Sciatic nerve (tissue), 2 donors: ENCODE measurements around the gene DLG2. TPM values are rescaled to one million over a fixed set of nuclear protein-coding genes. Genes with fewer than 3 reads are reported as not detected.

ENCODE experiments used
- ATAC-seq: fragments of 200-7000 bp; cut with Tn5 transposase; one replicate; pipeline ENCODE4 v1.9.1; 2020; ENCODE audit warnings: mild to moderate bottlenecking, moderate library complexity
- DNase-seq: peaks from one replicate; pipeline ENCODE4 v3.0.0-alpha.2; 2020; ENCODE audit warnings: low spot score
- intact Hi-C: fragments of 100-400 bp; cut with DNase I; formaldehyde crosslinking; loops from one replicate; pipeline ENCODE4 v1.14.2; 2022
- total RNA-seq: library from RNA; stranded (reverse); fragmentation: NEBNext Ultra II Directional; extraction: Animal tissue kit (Norgen Biotek cat#: 25700); gene quantifications from one replicate; pipeline ENCODE4 v1.2.1, GENCODE V29; 2021
- donor health status: DM: no; HTN: no; CAD: no.
- donor health status: DM: no; HTN: no; CAD: no.

Gene DLG2
- total RNA-seq, 1 donor from 2014 or later: 17.3 TPM

- ATAC-seq (no peak), DNase-seq (no peak)
- intact Hi-C loops: no loop called here
Observed at GRCh38 chr11:84137505-84137904, 1489.6 kb downstream of the DLG2 start.

GRCh38 chr11:84136926-84137325 lies 1490.2 kb downstream of the DLG2 start:
- DNase-seq (no peak), ATAC-seq (no peak)
- intact Hi-C loops: no loop called here

- no peak for ATAC-seq
- intact Hi-C loops: no loop called here
Observed at GRCh38 chr11:84130646-84131427, 1496.3 kb downstream of the DLG2 start.

GRCh38 chr11:84129961-84130576 lies 1497.1 kb downstream of the DLG2 start:
- DNase-seq: no peak
- intact Hi-C loops: no loop called here
- ATAC-seq: no peak

More at GRCh38 chr11:84130646-84131427, 1496.3 kb downstream of the DLG2 start:
- DNase-seq: no peak

GRCh38 chr11:84128840-84129239 lies 1498.3 kb downstream of the DLG2 start:
- ATAC-seq (no peak), DNase-seq (no peak)
- intact Hi-C loops: no loop called here

GRCh38 chr11:84117394-84117793 lies 1509.8 kb downstream of the DLG2 start:
- intact Hi-C loops: no loop called here
- ATAC-seq (no peak), DNase-seq (no peak)

GRCh38 chr11:84106541-84106940 lies 1520.6 kb downstream of the DLG2 start:
- ATAC-seq (no peak), DNase-seq (no peak)
- intact Hi-C loops: no loop called here

GRCh38 chr11:84105148-84105547 lies 1522.0 kb downstream of the DLG2 start:
- intact Hi-C loops: no loop called here
- no peak for DNase-seq
- no peak for ATAC-seq

GRCh38 chr11:84103096-84103495 lies 1524.0 kb downstream of the DLG2 start:
- no peak for DNase-seq
- no peak for ATAC-seq
- intact Hi-C loops: no loop called here

GRCh38 chr11:84097186-84097585 lies 1530.0 kb downstream of the DLG2 start:
- no peak for ATAC-seq
- intact Hi-C loops: no loop called here

GRCh38 chr11:84091212-84091986 lies 1535.7 kb downstream of the DLG2 start:
- ATAC-seq (no peak), DNase-seq (no peak)
- intact Hi-C loops: no loop called here

More at GRCh38 chr11:84097186-84097585, 1530.0 kb downstream of the DLG2 start:
- no peak for DNase-seq

- intact Hi-C loops: no loop called here
Observed at GRCh38 chr11:84089072-84090057, 1537.8 kb downstream of the DLG2 start.

GRCh38 chr11:84071851-84072250 lies 1555.3 kb downstream of the DLG2 start:
- no peak for ATAC-seq

More at GRCh38 chr11:84089072-84090057, 1537.8 kb downstream of the DLG2 start:
- ATAC-seq (no peak), DNase-seq (no peak)

GRCh38 chr11:84069048-84069447 lies 1558.1 kb downstream of the DLG2 start:
- intact Hi-C loops: no loop called here
- no peak for DNase-seq
- ATAC-seq: no peak

More at GRCh38 chr11:84071851-84072250, 1555.3 kb downstream of the DLG2 start:
- DNase-seq: no peak
- intact Hi-C loops: no loop called here

- intact Hi-C loops: no loop called here
- no peak for ATAC-seq
- no peak for DNase-seq
Observed at GRCh38 chr11:84061726-84062125, 1565.4 kb downstream of the DLG2 start.

GRCh38 chr11:84056653-84057376 lies 1570.3 kb downstream of the DLG2 start:
- DNase-seq (no peak), ATAC-seq (no peak)
- intact Hi-C loops: no loop called here

GRCh38 chr11:84045146-84045545 lies 1582.0 kb downstream of the DLG2 start:
- ATAC-seq: no peak
- intact Hi-C loops: no loop called here
- DNase-seq: no peak

GRCh38 chr11:84044706-84045105 lies 1582.4 kb downstream of the DLG2 start:
- no peak for DNase-seq
- intact Hi-C loops: no loop called here
- ATAC-seq: no peak
